GM06990 (cell line): Measurements from ENCODE around the gene CALY.

ENCODE experiments used
- DNase-seq: peaks from one replicate; pipeline ENCODE4 v3.0.0-alpha.2; 2011; ENCODE audit not compliant: insufficient read length; ENCODE audit errors: extremely low read depth
- H3K27me3 ChIP-seq: replicated peaks from 2 replicates; pipeline ENCODE4 v1.6.0; 2011; ENCODE audit warnings: low read length; ENCODE audit not compliant: control insufficient read depth, insufficient read depth
- H3K36me3 ChIP-seq: 2 replicates; pipeline ENCODE4 v1.5.1; 2011; ENCODE audit warnings: low read length; ENCODE audit not compliant: control insufficient read depth, insufficient read depth
- H3K4me3 ChIP-seq: replicated peaks from 2 replicates; pipeline ENCODE4 v1.5.1; 2011; ENCODE audit warnings: low read depth, mild to moderate bottlenecking, control low read depth, low read length
- CTCF ChIP-seq: IDR thresholded peaks from 2 replicates; pipeline ENCODE4 v1.5.1; 2011; ENCODE audit warnings: low read length, control low read depth, mild to moderate bottlenecking, inconsistent platforms; ENCODE audit not compliant: insufficient read depth, poor library complexity, severe bottlenecking

CALY gene

GRCh38 chr10:133306097-133306476 is 30.6 kb downstream of the CALY start:
- H3K27me3 ChIP-seq: no peaks in the 10 kb centered on the region

GRCh38 chr10:133303206-133303605 is 33.5 kb downstream of the CALY start:
- peaks cover 15% of the 10 kb centered on the region for H3K36me3 ChIP-seq
- H3K27me3 ChIP-seq: no peaks in the 10 kb centered on the region
- no peak for TF ChIP-seq CTCF
- no peak for DNase-seq
- no peak overlapping the region for H3K4me3 ChIP-seq

More at GRCh38 chr10:133306097-133306476, 30.6 kb downstream of the CALY start:
- no peak for DNase-seq
- Histone ChIP-seq H3K4me3 (no peak overlapping the region), H3K36me3 (peaks cover 14% of the 10 kb centered on the region)
- TF ChIP-seq CTCF: no peak

- Histone ChIP-seq H3K4me3 (no peak overlapping the region), H3K27me3 (no peaks in the 10 kb centered on the region), H3K36me3 (peaks cover 20% of the 10 kb centered on the region)
- no peak for DNase-seq
- no peak for TF ChIP-seq CTCF
Observed at GRCh38 chr10:133302230-133302629, 34.5 kb downstream of the CALY start.

- no peak for TF ChIP-seq CTCF
- no peaks in the 10 kb centered on the region for H3K27me3 ChIP-seq
- no peak overlapping the region for H3K4me3 ChIP-seq
- DNase-seq: no peak
- H3K36me3 ChIP-seq: peaks cover 30% of the 10 kb centered on the region
Observed at GRCh38 chr10:133299738-133300137, 37.0 kb downstream of the CALY start.

GRCh38 chr10:133299224-133299623 is 37.5 kb downstream of the CALY start:
- Histone ChIP-seq H3K27me3 (no peaks in the 10 kb centered on the region), H3K4me3 (no peak overlapping the region), H3K36me3 (peaks cover 30% of the 10 kb centered on the region)
- DNase-seq: no peak
- TF ChIP-seq CTCF: no peak

- TF ChIP-seq CTCF: no peak
- Histone ChIP-seq H3K4me3 (no peak overlapping the region), H3K36me3 (peaks cover 33% of the 10 kb centered on the region), H3K27me3 (no peaks in the 10 kb centered on the region)
- no peak for DNase-seq
Observed at GRCh38 chr10:133298466-133298865, 38.2 kb downstream of the CALY start.
